DND-41 (cell line): ENCODE results near the gene TP73.

Experiments
- CTCF ChIP-seq: IDR thresholded peaks from 2 replicates; pipeline ENCODE4 v1.5.1; 2012; ENCODE audit warnings: borderline replicate concordance, low read length, moderate library complexity, mild to moderate bottlenecking; ENCODE audit not compliant: poor library complexity, severe bottlenecking; ENCODE audit errors: extremely low read depth
- EZH2 ChIP-seq: IDR thresholded peaks from 3 replicates; pipeline ENCODE4 v1.6.1; 2012; ENCODE audit warnings: borderline replicate concordance, low read depth, mild to moderate bottlenecking, moderate library complexity, low read length, inconsistent platforms; ENCODE audit not compliant: severe bottlenecking

- TF ChIP-seq CTCF: no peak
- no peak for TF ChIP-seq EZH2
Measured at GRCh38 chr1:3770047-3770765, 117.9 kb downstream of the TP73 start.
